Right renal cortex interstitium (tissue), 3 donors: ENCODE results near the gene ARHGAP20. TPM values are rescaled to one million over a fixed set of nuclear protein-coding genes. Genes with fewer than 3 reads are reported as not detected.

Experiments
- DNase-seq, 3 donors: peaks; one replicate each; pipeline ENCODE4 v3.0.0-alpha.2; 2013; ENCODE audit warnings: low read depth in 3 of 3, low spot score in 2 of 3
- polyA plus RNA-seq, 3 donors: library from polyadenylated mRNA; unstranded; fragments of 120-200 nt; gene quantifications; one replicate each; pipeline ENCODE4 v1.2.1, GENCODE V29; 2013; ENCODE audit not compliant: insufficient read length in 3 of 3

ARHGAP20 gene
- polyA plus RNA-seq, 3 donors = 4.0 to 4.5 (median 4.1) TPM

DNA sequence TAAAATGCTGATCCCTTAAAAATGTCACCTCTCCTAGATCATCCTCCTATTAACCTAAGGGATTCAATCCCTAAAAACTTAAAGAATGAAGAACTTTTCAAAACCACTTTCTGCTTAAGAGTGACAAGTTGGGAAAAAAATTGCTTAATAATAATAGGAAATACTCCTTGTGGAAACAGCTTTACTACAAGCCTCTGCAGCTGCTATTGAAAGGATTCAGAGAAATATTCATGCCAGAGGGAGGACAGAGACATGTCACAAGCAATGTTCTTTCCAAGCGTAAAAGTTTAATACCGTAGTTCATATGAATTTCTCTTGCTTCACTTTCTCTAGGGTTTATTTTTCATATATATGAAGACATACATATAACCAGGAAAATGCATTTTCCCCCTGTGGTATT lies 98.2 kb downstream of the ARHGAP20 start:
- no peak for DNase-seq

DNA sequence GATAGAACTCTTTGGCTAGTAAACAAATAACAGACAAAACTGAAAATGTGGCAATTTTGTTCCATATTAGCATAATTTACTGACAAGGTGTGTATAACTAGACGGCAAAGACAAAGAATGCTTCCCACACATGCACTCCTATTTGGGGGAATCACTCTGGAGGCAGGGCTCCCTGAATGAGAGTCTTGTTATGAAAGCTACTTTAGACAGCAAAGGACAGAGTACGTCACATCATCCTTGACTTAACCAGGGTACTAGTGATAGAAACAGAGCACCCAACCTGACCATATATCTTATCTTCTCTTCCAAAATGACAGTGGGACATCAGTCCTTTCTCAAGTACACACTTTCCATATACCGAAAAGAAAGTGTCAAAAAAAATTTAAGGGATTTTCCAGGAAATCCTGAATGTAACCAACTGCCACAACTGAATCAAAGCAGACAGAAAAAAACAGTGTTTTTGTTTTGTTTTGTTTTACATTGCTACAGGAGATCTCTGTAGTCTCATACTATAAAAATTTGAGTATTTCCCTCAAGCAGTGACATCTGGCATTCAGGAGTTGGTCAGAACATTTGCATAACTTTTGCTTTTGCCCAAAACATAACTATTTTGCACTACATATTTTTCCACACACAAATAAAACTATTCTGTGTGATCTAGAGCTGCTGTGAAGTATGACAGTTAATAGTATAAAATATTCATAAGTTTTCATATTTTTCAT lies 98.9 kb downstream of the ARHGAP20 start:
- DNase-seq = no peak

DNA sequence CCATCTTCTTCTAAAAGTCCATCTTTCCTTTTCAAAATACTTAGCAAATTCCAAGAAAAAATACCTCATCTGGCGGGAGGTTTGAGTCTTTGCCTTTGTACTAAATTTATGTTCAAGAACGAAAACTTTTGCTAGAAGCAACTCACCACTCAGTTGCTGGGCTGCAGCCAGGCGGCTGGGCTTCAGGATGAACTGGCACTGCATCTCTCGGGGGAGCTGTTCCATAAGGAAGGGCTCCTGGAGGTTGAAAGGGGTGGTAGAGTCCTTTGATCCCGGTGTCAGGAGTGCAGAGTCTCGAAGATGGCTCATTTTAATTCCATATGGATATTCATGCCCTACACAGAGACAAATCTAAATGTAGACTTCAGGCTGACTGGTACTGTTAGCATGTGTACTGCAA lies 105.8 kb downstream of the ARHGAP20 start:
- no peak for DNase-seq

DNA sequence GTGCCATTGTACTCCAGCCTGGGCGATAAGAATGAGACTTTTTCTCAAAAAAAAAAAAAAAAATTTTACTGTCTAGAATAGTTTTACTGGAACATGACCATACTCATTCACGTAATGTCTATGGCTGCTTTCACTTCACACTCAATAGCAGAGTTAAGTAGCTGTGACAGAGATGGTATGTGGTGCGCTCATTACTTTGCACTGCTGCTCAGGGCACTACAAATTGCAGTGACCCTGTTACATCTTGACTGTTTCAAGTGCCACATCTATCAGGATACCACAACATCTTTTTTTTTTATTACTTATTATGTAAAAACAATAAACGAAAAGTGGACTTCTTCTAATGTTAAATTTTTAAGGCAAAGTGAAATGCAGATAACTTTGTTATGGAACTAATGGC lies 110.3 kb downstream of the ARHGAP20 start:
- DNase-seq = no peak

DNA sequence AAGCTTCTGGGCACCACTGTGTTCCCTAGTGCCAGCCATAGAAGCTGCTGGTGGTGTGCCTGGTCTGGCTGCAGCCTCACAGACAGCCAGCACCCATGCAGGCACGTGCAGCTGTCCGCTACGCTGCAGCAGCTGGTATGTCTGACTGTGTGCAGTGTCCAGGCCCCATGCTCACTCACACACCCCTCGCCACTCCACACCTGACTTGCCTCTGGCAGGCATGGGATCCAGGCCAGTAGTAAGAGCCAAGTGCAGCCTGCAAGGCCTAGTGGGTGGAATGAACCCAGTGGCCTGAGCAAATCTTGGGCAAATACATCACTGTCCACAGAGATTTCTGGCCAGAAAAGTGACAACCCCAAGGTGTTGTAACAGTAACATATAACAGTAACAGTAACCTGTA lies 111.9 kb downstream of the ARHGAP20 start:
- DNase-seq = no peak

DNA sequence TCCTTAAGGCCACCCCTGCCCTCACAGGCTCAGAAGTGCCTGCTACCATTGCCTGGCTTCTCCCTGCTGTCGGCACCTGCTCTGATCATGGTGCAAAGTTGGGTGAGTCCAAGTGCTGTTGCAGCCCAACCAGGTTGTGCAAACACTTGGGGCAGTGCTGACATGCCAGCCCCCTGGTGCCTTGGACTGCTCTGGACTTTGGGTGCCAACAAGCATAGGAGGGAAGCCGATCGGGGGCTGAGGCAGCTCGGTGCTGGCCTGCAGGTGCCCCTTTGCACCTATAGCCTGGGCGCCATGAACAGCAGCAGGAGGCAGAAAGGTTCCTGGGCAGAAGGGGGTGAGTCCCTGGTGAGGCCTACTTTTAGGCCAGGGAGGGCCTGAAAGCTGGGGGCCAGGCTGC lies 113.0 kb downstream of the ARHGAP20 start:
- no peak for DNase-seq

DNA sequence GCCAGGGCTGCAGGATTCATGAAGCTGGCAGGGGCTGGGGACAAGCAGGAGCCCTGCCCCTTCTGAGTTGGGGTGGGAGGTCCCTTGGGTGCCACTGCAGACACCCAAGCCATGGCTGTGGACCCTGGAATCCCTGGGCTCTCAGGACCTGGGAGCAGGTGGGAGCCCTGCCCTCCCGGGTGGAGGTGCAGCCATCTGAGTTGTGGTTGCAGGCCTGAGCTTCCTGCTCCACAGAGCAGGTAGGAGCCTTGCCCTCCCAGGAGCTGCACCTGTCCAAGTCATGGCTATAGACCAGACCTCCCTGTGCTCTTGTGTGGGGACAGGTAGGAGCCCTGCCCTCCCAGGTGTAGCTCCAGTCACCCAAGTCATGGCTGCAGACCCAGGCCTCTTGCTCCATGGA lies 113.5 kb downstream of the ARHGAP20 start:
- DNase-seq = no peak

DNA sequence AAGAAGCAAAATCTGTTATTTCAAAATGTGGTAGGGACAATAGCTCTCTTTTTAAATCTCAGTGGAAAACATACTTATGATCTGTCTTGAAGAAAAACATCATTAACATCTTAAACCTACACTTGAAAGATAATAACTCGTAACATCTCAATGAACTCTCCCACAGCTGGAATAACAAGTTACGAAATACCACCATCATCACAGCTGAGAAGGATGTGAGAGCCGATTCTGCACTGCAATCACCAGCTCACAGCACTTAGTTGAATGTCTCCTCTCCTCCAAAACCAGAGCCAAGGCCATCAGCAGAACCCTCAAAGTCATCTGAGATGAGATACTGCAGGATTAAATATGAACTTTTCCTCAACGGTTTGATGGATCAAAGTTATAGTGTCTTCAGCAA lies 124.3 kb downstream of the ARHGAP20 start:
- DNase-seq = no peak

DNA sequence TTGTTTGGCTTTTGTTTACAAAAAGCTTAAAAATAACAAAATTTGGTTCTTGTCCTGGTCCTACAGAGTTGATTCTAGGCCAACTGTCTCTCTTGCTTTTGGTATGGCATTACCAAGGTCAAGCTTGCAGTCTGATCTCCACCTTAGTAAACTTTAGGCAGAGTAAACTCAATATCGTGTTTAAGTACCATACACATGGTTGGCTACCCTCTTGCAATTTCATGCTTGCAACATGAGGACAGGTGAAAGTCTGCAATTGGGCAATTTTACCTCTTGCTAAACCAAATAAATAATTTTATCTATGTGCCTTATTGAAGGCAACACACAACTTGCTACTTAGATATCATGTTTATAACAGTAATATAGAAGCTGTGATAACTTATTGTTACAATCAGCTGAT lies 125.1 kb downstream of the ARHGAP20 start:
- no peak for DNase-seq

DNA sequence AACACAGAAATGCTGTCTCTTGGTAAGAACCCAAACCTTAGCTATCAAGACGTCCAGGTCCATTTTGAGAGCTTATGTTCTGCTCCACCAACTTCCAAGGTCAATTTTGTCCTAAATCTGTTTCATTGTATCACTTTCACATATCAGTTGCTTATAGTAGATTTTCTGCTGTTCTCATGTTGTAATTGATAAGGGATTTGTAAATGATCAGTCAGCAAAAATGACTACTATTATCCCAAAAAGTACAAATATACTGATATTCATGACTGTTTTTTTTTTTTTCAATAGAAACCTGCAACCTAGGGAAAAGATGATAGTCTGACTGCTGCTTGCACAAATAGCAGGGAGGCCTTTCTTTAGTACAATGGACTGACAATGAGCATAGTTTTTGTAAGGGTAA lies 128.1 kb downstream of the ARHGAP20 start:
- no peak for DNase-seq

DNA sequence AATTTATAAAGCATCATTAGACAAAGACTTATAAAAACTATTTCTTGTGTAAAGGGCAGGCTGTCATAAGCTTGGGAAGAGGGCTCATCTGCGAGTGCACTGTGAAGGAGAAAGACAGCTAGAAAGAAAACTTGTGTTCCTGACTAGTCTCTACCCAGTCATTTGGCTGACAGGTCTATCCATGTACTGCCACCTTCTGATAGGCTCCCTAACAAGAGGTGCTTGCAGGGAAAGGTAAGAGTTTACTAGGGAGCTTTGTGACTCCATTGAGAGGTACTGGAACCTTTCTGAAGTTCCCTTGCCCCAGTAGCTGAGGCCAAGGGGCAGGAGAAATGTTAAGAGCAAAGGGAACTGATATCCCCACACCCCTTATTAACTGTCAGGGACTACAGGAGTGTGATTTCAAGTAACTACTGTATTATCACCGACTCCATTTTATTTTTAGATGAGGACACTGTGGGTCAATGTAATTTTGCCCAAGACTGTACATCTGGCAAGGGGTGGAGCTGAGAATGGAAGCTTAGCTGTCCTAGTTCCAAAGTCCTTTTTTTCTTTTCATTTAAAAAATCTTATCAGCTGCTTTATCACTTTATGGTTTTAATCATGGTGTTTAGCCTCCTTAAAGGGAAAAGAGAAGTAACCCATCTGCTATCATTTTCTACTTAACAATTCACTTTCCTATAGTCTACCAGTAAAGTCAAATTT lies 129.4 kb downstream of the ARHGAP20 start:
- DNase-seq = no peak

DNA sequence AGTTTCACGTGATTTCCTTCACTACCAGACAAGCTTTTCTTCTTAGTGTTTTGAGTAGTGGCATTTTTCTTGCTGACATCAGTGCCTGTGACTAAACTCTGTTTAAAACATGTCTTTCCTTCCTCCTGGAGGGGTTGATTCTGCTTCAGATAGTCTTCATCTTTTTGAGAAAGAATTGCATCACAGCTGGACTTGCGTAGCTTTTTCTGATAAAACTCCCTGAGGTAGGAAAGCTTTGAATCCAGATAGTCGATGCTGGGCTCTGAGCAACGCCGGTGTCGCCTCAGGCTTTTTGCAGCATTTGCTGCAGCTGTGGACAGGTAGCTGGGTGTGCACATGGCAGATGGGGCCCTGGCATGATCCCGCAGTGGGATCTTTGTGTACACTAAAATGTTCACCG lies 131.7 kb downstream of the ARHGAP20 start:
- no peak for DNase-seq

DNA sequence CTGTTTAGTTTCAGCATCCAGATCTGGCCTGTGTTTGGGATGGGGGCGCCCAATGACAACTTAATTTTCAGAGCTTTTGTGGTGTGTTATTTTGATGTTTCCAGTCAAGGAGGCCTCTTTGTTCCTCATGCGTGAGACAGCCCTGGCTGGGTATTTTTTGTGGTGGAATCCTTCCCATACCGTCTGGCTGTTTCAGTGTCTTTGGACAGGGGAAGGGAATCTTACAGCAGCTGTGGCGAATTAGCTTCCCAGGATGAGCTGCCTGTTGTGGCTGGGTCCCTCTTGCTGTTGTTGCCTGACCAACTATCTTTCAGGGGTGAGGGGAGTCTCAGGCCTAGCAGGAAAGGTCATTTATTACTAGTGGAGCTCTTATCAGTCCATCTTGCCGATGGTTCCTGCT lies 138.8 kb downstream of the ARHGAP20 start:
- no peak for DNase-seq

DNA sequence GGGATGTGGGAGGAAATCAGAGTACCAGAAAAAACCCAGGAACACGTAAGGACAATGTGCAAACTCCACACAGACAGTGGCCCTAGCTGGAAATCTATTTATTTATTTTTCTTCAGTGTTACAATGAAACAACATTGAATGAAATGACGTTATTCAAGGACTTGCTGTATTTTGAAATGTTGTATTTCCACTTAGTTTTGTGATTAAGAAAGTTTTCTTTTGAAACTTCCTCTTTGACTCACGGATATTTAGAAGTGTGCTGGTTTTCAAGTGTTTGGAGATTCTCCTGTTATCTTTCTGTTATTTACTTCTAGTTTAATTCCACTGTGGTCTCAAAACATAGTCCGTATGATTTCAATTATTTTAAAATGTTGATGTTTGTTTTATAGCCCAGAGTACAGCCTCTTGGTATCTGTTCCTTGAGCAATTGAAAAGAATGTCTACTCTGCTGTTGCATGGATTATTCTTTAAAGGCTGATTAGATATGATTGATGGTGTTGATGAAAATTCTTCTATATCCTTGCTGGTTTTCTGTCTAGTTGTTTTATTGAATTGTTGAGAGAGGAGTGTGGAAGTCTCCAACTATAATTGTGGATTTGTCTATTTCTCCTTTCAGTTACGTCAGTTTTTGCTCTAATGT lies 141.0 kb downstream of the ARHGAP20 start:
- DNase-seq = no peak

DNA sequence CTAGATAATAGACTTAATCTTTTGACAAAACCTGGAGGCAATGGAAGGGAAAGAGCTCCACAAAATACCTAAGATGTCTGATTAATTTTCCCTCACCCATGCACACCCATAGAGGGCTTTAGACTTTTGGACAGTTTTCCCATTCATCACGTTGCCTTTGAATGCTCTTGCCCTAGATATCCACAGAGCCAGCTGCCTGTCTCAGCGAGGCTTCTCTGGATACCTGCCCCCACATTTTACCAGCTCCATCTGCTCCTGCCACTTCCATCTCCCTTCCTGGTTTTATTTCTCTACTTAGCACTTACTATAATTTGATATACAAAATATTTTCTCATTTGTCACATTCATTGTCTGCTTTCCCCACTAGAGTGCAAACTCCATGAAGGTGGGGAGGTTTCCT lies 145.7 kb downstream of the ARHGAP20 start:
- DNase-seq = no peak

DNA sequence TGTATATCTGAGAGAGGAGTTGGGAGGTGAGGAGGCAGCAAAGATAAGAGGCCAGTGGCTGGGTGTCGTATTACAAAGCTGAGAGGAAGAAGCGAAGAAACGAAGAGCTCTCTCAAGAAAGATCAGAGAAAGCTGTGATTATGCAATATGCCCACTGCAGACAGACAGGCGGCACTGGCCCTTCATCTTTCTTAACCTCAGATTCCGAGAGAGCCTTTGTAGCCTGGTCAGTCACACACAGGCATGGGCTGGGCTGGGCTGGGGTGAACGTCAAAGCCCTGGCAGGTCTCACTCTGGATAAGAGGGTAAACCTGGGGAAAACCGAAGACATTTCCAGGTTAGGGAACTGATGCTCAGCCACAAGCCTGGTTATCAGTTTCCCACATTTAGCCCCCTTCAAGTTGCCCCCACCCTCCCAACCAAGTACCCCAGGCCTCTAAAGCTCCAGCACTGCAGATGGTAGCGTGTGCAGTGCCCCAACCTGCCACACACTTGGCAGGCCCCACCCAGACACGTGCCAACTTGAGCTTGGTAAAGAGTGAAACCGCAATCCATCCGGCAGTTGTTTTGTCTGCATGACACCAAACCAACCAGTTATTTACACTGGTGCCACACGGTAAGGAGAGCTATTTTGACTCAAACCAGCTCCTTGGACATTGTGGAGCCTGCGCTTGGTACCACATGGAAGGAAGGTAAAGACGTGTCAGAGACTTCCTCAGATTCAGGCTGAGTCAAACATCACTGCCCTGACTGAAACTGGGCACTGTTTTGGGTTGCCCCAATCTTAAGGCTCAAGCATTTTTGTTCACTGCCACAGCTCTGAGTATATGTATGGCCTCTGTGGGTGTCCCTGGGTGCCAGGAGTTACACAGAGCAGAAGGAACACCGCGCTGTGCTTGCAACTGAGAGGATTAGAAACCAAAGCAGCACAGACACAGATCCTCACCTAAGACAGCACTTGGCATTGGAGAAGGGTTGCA lies 146.6 kb downstream of the ARHGAP20 start:
- DNase-seq = no peak

DNA sequence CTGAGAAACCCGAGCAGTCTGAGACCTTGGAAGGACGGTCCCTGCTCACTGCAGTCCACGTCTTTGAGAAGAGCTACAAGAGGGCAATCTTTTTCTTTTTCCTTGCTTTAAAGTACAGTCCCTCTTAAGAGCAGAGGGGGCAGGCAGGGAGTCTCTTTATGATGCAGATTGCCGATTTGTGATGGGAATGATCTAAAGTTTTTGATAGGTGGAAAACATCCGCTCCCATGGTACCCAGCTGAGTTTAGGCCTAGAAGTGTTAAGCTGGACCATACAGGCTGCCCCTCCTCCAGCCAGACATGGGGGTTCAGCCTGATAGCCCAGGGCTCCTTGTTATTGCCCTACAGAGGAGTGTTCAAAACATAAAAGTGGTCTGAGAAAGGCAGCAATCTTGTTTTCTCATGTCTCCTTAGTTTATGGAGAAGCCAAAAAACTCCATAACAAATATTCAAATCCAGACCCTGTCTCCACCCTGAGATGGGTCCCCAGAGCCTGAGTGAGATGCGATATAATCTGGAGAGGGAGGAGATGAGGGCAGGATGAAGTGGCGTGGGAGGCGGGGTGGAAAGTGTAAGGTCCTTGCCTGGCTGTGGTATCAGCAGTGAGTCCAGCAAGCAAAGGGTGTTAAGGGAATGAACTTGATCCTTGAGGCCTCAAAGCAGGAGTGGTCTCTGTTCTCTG lies 147.4 kb downstream of the ARHGAP20 start:
- DNase-seq = no peak

DNA sequence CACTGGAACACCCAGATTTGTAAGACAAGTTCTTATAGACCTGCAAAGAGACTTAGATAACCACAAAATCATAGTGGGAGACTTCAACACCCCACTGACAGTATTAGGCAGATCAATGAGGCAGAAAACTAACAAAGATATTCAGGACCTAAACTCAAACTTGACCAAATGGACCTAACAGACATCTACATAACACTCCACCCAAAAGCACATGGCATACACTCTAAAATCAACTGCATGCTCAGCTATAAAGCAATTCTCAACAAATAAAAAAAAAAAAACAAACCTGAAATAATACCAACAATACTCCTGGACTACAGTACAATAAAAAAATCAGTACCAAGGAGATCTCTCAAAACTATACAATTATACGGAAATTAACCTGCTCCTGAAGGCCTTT lies 167.5 kb downstream of the ARHGAP20 start:
- DNase-seq = no peak

DNA sequence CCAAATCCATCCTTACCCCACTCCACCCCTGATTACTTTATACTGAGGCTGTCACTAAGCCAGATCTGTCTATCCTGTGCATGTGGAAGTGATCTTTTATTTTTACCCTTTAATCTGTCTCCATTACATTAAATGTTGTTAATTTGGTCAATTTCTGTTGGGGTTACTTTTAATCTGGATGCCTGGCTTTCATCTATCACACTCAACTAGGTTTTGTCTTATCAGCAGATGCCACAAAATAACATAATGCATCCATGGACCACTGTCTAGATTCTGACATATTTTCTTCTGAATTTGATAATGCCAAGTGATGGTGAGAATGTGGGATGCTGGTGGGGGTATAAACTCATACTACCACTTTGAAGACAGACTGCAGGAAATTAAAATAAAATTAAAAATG lies 174.1 kb downstream of the ARHGAP20 start:
- DNase-seq = no peak
